Smooth muscle cell (in vitro differentiated cells): ENCODE results near the gene PKP1. TPM values are rescaled to one million over a fixed set of nuclear protein-coding genes. Genes with fewer than 3 reads are reported as not detected.

Experiments
- DNase-seq: peaks from one replicate; lab custom pipeline; 2025; ENCODE audit not compliant: unreplicated experiment; lab: John Stamatoyannopoulos, UW
- H2AFZ ChIP-seq: fragments of 200-600 bp; sonication (generic); 2 replicates; pipeline ENCODE4 v1.6.0; 2016; ENCODE audit warnings: antibody characterized with exemption, low read depth, mild to moderate bottlenecking
- H3F3A ChIP-seq: fragments of 200-600 bp; sonication (generic); 2 replicates; pipeline ENCODE4 v1.6.0; 2017; ENCODE audit warnings: antibody characterized with exemption, low read depth
- H3K27ac ChIP-seq: fragments of 200-600 bp; sonication (generic); 2 replicates; pipeline ENCODE4 v1.5.1; 2016; ENCODE audit warnings: low read depth, mild to moderate bottlenecking
- H3K27me3 ChIP-seq: fragments of 200-600 bp; sonication (generic); 2 replicates; pipeline ENCODE4 v1.6.1; 2016; ENCODE audit warnings: low read depth, mild to moderate bottlenecking
- H3K36me3 ChIP-seq: fragments of 200-600 bp; sonication (generic); 2 replicates; pipeline ENCODE4 v1.5.1; 2016; ENCODE audit warnings: low read depth
- H3K4me1 ChIP-seq: fragments of 200-600 bp; sonication (generic); 2 replicates; pipeline ENCODE4 v1.5.1; 2016; ENCODE audit warnings: low read depth
- H3K4me2 ChIP-seq: fragments of 200-600 bp; sonication (generic); 2 replicates; pipeline ENCODE4 v1.6.0; 2016; ENCODE audit warnings: mild to moderate bottlenecking
- H3K4me3 ChIP-seq: fragments of 200-600 bp; sonication (generic); 2 replicates; pipeline ENCODE4 v1.5.1; 2016; ENCODE audit warnings: mild to moderate bottlenecking
- H3K79me2 ChIP-seq: fragments of 200-600 bp; sonication (generic); 2 replicates; pipeline ENCODE4 v1.6.0; 2016; ENCODE audit warnings: low read depth, mild to moderate bottlenecking
- H3K9ac ChIP-seq: fragments of 200-600 bp; sonication (generic); 2 replicates; pipeline ENCODE4 v1.6.0; 2016; ENCODE audit warnings: low read depth
- H3K9me3 ChIP-seq: fragments of 200-600 bp; sonication (generic); replicated peaks from 2 replicates; pipeline ENCODE4 v1.5.1; 2016; ENCODE audit warnings: low read depth
- H4K20me1 ChIP-seq: fragments of 200-600 bp; sonication (generic); 2 replicates; pipeline ENCODE4 v1.6.0; 2016; ENCODE audit warnings: low read depth
- CTCF ChIP-seq: fragments of 200-600 bp; sonication (generic); IDR thresholded peaks from 2 replicates; pipeline ENCODE4 v1.5.1; 2017; ENCODE audit warnings: borderline replicate concordance, mild to moderate bottlenecking, antibody characterized with exemption; ENCODE audit not compliant: insufficient read depth, poor library complexity, severe bottlenecking
- WGBS: methylation state at CpG from one replicate; pipeline ENCODE4 v1.1.7; 2016; ENCODE audit warnings: low lambda C conversion rate; 5-methylcytosine and 5-hydroxymethylcytosine counted together
- polyA plus RNA-seq: library from polyadenylated mRNA; unstranded; fragments of >200 nt; fragmentation: Nextera tagmentation; extraction: Ambion mirVana; gene quantifications from 2 replicates; pipeline ENCODE4 v1.2.1, GENCODE V29; 2016
- total RNA-seq: library from RNA; depleted of rRNA; stranded (reverse); fragments of >200 nt; gene quantifications from 2 replicates; pipeline ENCODE4 v1.2.3, GENCODE V29; 2014

Gene PKP1
- total and polyA plus RNA-seq, 2 experiments from 2014 or later = 26.9 to 52.5 TPM

- H3K27me3 ChIP-seq = no peaks in the 10 kb centered on the region
- no peaks in the 10 kb centered on the region for H3K4me1 ChIP-seq
- no peak for TF ChIP-seq CTCF
- H3K4me2 ChIP-seq = no peak overlapping the region
- no peaks in the 10 kb centered on the region for H4K20me1 ChIP-seq
- WGBS = 95% methylated on average over 8 of the region's 8 CpGs
- no peak overlapping the region for H3K27ac ChIP-seq
- H3K9ac ChIP-seq = no peak overlapping the region
- no peak overlapping the region for H3K4me3 ChIP-seq
- DNase-seq = no peak
- H3K36me3 ChIP-seq = no peaks in the 10 kb centered on the region
- no peaks in the 10 kb centered on the region for H3K79me2 ChIP-seq
- no peak overlapping the region for H2AFZ ChIP-seq
- no peaks in the 10 kb centered on the region for H3K9me3 ChIP-seq
- H3F3A ChIP-seq = no peaks in the 10 kb centered on the region
These were observed 73.9 kb downstream of the PKP1 start for GRCh38 chr1:201357211-201357610.

- H3K9ac ChIP-seq = no peak overlapping the region
- H4K20me1 ChIP-seq = no peaks in the 10 kb centered on the region
- no peaks in the 10 kb centered on the region for H3K9me3 ChIP-seq
- no peak overlapping the region for H3K4me2 ChIP-seq
- no peaks in the 10 kb centered on the region for H3F3A ChIP-seq
- H3K36me3 ChIP-seq = no peaks in the 10 kb centered on the region
- H3K27ac ChIP-seq = no peak overlapping the region
- no peak for TF ChIP-seq CTCF
- no peak overlapping the region for H3K4me3 ChIP-seq
- no peak for DNase-seq
- no peaks in the 10 kb centered on the region for H3K4me1 ChIP-seq
- H3K79me2 ChIP-seq = no peaks in the 10 kb centered on the region
- WGBS = 90% methylated on average over 8 of the region's 10 CpGs
- H3K27me3 ChIP-seq = no peaks in the 10 kb centered on the region
- no peak overlapping the region for H2AFZ ChIP-seq
These were observed 74.5 kb downstream of the PKP1 start for GRCh38 chr1:201357636-201358348.

GRCh38 chr1:201358596-201358995 is 75.3 kb downstream of the PKP1 start:
- Histone ChIP-seq H3K4me1 (no peaks in the 10 kb centered on the region), H3K9ac (no peak overlapping the region), H4K20me1 (no peaks in the 10 kb centered on the region), H3K9me3 (no peaks in the 10 kb centered on the region), H2AFZ (no peak overlapping the region), H3K36me3 (no peaks in the 10 kb centered on the region), H3K4me3 (no peak overlapping the region), H3K79me2 (no peaks in the 10 kb centered on the region), H3K27me3 (no peaks in the 10 kb centered on the region), H3F3A (no peaks in the 10 kb centered on the region), H3K4me2 (no peak overlapping the region), H3K27ac (no peak overlapping the region)
- DNase-seq = no peak
- TF ChIP-seq CTCF = no peak
- 68% methylated on average over 4 of the region's 4 CpGs for WGBS
